ENCODE measurements around the gene ANKRD2. TPM values are rescaled to one million over a fixed set of nuclear protein-coding genes. Genes with fewer than 3 reads are reported as not detected.
A peak's percentile ranks its signal among the peaks of the same experiment; 100 is the strongest.
"Not testable (repeated sequence)": the region's sequence is repeated elsewhere in the genome, so short reads cannot be mapped to it uniquely, and the experiment has no call there.

Gene ANKRD2, protein sequence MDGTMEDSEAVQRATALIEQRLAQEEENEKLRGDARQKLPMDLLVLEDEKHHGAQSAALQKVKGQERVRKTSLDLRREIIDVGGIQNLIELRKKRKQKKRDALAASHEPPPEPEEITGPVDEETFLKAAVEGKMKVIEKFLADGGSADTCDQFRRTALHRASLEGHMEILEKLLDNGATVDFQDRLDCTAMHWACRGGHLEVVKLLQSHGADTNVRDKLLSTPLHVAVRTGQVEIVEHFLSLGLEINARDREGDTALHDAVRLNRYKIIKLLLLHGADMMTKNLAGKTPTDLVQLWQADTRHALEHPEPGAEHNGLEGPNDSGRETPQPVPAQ
- not detected in 2 replicates for total RNA-seq (2014; rRNA removed; shearing (Covaris generic); ENCODE audit: low replicate concordance)

DNA sequence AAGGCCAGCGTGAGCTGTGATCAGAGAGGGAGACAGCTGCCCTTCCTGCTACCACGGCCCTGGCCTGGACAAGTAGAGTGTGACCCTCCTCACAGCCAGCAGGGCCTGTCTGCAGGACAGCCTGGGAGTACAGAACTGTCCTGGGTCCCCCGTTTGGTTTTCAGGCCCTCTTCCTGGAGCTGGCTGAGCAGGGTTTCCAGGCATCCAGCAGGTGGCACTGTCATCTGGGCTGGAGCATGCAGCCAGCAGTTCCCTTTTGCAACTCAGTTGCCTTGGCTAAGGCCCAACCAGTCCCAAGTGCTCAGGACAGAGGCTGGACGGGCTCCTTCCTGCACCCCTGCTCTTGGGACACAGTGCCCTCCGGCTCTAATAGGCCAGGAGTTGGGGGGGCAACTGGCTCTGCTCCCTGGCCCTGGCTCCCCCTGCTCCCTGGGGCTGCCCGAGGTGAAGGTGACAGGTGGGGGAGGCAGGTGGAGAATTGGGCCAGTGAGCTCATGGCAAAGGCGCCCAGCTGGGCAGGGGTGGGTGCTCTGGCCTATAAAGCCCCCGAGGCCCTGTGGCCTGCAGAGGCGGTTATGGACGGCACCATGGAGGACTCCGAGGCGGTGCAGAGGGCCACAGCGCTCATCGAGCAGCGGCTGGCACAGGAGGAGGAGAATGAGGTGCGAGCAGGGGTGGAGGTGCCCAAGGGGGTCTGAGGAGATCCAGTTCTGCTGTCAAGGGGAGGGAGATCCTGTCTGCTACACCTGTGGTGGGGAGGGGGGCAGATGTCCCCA lies at the start of gene ANKRD2:
TSS of gene ANKRD2 (plus strand) at position 566 of the 776 bp plus-strand sequence. CDS start at position 576, 10 bp downstream.
- DNase-seq: peak; percentile 63
- no peak within 1 kb of the TSS for H3K4me3 ChIP-seq
- H3K9me3 ChIP-seq: no peaks in the 10 kb centered on the region
- H3K36me3 ChIP-seq: no peaks in the 10 kb centered on the region
- H3K27me3 ChIP-seq: no peaks in the 10 kb centered on the region

DNA sequence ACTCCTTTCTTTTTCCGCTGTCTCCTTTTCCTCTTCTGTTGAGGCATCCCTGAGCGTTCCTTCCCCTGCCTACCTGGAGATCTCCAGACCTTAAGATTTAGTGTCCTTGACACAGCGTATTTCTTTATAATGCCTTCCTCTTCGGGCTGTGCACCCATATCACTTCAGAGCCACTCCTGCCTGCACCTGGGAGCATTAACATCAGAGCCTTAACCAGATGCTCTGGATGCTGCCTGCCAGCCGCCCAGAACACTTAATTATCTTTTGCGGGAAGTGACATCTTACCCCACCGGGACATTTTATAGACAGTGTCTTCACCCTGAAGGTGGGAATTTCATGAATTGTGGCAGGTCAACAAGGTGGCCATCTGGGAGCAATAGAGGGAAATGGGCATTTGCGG lies 49.6 kb upstream of the ANKRD2 start:
- Histone ChIP-seq H3K4me3 (no peak overlapping the region), H3K27me3 (no peaks in the 10 kb centered on the region), H3K36me3 (no peaks in the 10 kb centered on the region), H3K9me3 (no peaks in the 10 kb centered on the region)
- DNase-seq: no peak

DNA sequence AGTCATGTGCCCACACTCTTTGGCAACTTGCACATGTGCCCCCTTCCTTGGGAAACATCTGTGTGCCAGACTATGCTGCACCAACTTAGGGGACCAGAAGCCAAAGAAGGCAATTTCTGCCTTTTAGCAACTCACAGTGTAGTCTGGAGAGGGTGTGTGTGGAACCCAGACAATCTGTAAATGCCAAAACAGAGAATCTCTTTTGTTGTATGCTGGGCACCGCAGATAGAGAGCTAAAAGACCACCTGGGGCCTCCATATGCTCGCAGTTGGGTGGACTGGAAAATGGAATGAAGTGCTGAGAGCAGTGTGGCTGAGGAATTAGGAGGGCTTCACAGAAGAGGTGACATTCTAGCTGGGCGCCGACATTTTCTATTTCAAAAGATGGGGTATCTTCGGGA lies 47.5 kb upstream of the ANKRD2 start:
- H3K4me3 ChIP-seq: no peak overlapping the region
- H3K27me3 ChIP-seq: no peaks in the 10 kb centered on the region
- H3K36me3 ChIP-seq: no peaks in the 10 kb centered on the region
- H3K9me3 ChIP-seq: no peaks in the 10 kb centered on the region
- DNase-seq: no peak

DNA sequence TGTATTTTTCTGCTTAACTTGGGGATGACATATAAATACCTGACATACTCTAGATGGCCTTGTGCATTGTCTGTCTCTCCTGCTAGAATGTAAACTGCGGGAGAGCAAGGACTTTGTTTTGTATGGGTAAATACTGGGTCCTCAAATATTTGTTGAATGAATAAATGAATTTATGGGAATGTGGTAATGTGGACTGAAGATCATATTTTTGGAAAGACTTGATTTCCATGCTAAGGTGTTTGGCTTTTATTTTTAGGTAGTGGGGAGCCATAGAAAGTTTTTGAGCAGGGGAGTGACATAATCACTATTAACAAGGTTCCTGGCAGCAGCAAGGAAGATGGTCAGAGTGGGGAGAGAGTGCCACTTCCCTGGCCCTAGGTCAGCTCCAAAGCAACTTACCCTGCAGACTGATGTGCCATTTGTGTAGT lies 46.9 kb upstream of the ANKRD2 start:
- H3K36me3 ChIP-seq: no peaks in the 10 kb centered on the region
- no peak overlapping the region for H3K4me3 ChIP-seq
- no peak for DNase-seq
- H3K27me3 ChIP-seq: no peaks in the 10 kb centered on the region
- no peaks in the 10 kb centered on the region for H3K9me3 ChIP-seq

DNA sequence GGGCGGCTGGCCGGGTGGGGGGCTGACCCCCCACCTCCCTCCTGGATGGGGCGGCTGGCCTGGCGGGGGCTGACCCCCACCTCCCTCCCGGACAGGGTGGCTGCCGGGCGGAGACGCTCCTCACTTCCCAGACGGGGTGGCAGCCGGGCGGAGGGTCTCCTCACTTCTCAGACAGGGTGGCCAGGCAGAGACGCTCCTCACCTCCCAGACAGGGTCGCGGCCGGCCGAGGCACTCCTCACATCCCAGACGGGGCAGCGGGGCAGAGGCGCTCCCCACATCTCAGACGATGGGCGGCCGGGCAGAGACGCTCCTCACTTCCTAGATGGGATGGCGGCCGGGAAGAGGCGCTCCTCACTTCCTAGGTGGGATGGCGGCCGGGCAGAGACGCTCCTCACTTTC lies 43.7 kb upstream of the ANKRD2 start:
- not testable (repeated sequence) for H3K9me3 ChIP-seq

DNA sequence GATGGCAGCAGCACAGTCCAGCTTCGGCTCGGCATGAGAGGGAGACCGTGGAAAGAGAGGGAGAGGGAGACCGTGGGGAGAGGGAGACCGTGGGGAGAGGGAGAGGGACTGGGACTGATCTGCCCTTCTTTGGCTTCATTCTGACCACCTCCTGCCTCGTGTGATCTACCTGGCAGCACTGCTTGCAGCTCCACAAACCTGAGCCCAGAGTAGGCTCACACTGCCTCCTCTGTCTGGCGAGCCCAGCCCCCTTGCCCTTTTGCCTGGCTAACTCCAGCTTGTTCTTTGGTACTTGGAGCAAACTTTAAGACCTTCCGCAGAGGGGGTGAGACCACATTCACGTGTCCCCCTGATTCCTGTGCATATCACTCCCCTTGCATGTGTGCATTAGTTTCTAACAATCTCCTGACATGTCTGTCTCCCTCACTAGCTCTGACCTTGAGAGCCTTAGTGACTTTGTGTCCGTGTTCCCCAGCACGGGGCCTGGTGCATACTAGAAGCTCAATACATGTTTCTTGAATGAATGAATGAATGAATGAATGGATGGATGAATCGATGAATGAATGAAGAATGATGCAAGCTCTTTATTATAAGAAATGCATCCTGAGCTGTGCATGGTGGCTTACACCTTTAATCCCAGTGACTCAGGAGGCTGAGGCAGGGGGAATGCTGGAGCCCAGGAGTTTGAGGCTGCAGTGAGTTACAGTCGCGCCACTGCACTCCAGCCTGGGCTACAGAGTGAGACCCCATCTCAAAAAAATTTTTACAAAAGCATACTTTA lies 42.7 kb upstream of the ANKRD2 start:
- H3K36me3 ChIP-seq: no peaks in the 10 kb centered on the region
- no peaks in the 10 kb centered on the region for H3K9me3 ChIP-seq
- no peak for DNase-seq
- no peaks in the 10 kb centered on the region for H3K27me3 ChIP-seq
- no peak overlapping the region for H3K4me3 ChIP-seq

More for the DNA sequence above, 43.7 kb upstream of the ANKRD2 start:
- H3K36me3 ChIP-seq, DNase-seq, H3K27me3 ChIP-seq, H3K4me3 ChIP-seq: not testable (repeated sequence)

DNA sequence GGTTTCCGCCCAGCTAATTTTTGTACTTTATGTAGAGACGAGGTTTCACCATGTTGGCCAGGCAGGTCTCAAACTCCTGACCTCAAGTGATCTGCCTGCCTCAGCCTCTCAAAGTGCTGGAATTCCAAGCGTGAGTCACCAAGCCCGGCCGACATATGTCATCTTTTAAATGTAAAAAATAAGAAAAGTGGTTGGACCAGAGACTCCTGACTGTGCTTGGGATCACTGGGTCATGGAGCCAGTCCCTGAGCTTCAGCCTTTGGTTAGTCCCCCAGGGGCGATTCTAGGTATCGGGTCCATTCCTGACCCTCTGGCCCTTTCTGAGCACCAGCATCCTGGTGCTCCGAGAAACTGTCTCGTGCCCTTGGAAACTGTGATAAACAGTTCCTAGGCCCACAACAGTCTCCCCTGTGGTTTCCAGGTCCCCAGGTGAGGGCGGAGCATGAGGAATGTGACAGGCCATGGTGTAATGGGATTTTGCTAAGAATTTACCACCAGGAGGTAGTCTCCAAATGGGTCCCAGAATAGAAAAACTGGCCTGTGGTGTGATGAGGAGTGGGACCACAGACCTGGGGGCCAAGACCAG lies 41.1 kb upstream of the ANKRD2 start:
- H3K27me3 ChIP-seq: no peaks in the 10 kb centered on the region
- no peaks in the 10 kb centered on the region for H3K36me3 ChIP-seq
- no peak overlapping the region for H3K4me3 ChIP-seq
- H3K9me3 ChIP-seq: no peaks in the 10 kb centered on the region
- DNase-seq: peak; percentile 23

DNA sequence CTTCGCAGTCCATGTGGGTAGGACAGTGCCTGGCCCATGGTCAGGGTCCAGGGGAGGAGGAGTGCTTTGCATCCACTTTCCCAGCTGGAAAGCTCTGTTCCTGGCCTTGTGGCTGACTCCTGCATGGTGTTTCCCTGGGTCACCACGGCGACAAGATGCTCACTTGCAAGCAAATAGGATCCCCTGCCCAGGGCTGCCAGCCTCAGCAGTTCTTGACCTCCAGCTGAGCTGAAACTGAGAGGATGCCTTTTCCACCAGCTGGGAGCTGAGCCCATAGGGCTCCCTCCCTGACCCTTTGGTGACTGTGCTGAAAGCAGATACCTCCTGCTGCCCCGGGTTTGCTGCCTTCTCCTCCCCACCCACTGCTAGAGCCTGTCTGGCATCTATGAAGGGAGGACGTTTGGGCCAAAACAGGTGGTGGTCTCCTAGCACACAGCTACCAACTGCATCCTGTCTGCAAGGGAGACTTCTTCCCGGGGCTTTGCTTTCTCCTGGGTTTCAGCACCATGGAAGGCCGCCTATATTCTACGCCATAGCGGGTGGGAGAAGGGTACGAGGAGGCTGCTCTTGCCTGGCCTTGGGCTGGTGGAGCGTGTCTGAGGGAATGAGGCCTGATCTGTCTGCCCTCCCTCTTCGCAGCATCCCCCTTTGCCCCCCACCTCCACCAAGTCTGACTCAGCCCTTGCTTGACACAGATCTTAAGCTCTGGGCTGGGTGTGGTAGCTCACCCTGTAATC lies 39.5 kb upstream of the ANKRD2 start:
- H3K36me3 ChIP-seq: no peaks in the 10 kb centered on the region
- DNase-seq: peak; percentile 59
- H3K9me3 ChIP-seq: no peaks in the 10 kb centered on the region
- no peak overlapping the region for H3K4me3 ChIP-seq
- no peaks in the 10 kb centered on the region for H3K27me3 ChIP-seq

DNA sequence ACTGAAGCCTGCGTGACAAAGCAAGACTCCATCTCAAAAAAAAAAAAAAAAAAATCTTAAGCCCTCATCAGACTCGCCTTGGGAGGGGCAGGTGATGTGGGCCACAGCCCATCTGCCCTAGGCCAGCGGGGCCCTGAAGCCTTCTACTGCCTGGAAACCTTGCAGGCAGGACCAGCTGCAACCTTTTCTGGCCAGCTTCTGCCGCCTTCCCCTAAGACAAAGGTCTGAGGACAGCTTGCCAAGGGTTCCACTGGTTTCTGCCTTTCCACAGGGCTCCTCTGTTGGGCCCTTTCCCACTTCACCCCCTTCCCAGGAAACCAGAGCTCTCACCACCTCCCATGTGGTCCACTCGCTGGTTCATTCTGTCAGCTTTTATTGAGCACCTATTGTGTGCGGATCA lies 38.7 kb upstream of the ANKRD2 start:
- Histone ChIP-seq H3K4me3 (no peak overlapping the region), H3K9me3 (no peaks in the 10 kb centered on the region), H3K36me3 (no peaks in the 10 kb centered on the region), H3K27me3 (no peaks in the 10 kb centered on the region)
- DNase-seq: no peak

DNA sequence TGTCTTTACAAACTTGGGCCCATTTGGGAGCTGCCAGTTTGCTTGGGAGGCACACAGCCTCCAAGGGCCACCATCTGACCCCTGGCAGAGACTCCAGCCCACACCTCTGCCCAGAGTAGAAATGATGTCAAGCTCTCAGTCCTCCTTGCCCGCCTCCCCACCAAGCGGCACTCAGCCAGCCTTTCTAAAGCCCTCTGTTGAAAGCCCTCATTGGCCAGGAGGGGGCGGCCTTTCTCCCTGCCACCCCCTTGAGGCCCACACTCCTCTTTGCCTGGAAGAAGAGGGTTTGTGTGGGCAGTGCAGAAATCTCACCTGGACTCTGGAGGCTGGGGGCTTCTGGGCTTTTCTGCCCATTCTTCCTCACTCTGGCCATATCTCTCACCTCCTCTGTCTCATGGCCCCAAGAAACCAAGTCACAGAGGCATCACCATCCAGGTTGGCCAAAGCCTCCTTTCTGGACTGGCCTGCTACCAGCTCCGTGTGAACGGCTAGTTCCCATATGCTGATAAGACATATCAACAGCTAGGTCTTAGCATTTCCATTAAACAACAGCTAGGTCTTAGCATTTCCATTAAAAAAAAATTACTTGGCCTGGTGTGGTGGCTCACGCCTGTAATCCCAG lies 37.7 kb upstream of the ANKRD2 start:
- H3K4me3 ChIP-seq: no peak overlapping the region
- peak; percentile 40 for DNase-seq
- H3K36me3 ChIP-seq: no peaks in the 10 kb centered on the region
- H3K27me3 ChIP-seq: no peaks in the 10 kb centered on the region
- no peaks in the 10 kb centered on the region for H3K9me3 ChIP-seq

DNA sequence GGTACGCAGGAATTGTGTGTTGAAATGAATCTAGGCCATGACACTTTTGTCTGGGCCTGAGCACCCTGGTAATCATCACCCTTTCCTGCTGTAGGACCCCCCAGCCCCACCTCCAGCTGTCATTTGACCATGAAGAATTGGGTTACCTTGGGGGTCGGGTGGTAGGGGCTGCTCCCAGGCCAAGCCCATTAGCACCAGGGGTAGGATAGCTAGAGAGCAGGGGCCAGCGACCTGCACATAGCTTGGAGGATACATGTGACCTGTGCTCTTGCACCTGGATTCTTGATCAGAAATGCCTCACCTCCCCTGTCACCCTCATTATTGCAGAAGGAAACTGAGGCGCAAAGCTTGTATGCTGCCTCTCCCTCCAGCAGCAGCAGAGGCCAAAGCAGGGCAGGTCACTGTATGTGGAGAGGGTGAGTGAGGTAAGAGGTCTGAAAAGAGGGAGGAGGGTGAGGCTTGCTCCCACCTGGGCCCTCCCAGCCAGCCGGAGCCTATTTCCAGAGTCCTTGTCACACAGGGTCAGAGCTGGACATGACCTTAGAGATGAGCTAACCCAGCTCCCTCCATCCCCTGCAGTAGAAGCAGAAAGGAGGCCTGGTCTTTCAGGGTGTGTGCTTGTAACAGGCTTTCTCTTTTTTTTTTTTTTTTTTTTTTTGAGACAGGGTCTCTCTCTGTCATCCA lies 35.3 kb upstream of the ANKRD2 start:
- no peaks in the 10 kb centered on the region for H3K36me3 ChIP-seq
- H3K27me3 ChIP-seq: no peaks in the 10 kb centered on the region
- no peak overlapping the region for H3K4me3 ChIP-seq
- no peak for DNase-seq
- H3K9me3 ChIP-seq: no peaks in the 10 kb centered on the region

DNA sequence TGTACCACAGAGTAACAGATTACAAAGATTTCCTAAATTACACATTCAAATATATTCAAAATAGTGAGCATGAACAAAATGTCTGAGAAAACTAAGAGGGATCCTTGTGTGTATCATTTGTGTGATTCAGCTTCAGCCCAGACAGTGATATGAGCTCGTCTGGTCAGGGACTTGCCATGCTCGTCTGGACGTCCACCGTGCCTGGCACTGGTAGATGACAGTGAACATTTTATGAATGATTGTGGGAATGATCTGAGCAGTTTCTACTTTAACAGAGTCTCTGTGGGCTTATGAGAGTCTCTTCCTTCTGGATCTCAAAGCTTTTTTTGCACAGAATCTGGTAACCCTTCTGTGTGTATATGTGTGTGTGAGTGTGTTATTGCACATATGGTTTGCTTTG lies 34.2 kb upstream of the ANKRD2 start:
- Histone ChIP-seq H3K36me3 (no peaks in the 10 kb centered on the region), H3K9me3 (no peaks in the 10 kb centered on the region), H3K27me3 (no peaks in the 10 kb centered on the region), H3K4me3 (no peak overlapping the region)
- DNase-seq: no peak

DNA sequence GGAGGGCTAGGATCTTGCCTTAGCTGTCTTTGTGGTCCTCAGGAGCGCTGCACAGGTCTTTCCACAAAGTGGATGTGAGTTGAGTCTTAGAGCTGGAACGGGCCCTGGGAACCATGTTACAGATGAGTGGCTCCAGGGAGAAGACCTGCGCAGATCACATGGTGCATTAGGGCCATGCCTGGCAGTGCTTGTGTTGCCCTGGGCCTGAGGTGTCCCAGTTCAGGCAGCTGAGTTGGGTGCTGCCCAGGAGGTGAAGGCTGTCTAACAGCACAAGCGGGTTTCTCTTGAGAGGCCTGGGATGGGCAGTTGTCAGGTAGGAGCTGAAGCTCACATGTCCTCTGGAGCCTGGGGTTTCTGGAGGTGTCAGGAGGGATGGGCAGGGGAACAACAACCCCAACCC lies 33.7 kb upstream of the ANKRD2 start:
- Histone ChIP-seq H3K27me3 (no peaks in the 10 kb centered on the region), H3K36me3 (no peaks in the 10 kb centered on the region), H3K9me3 (no peaks in the 10 kb centered on the region), H3K4me3 (no peak overlapping the region)
- DNase-seq: no peak

DNA sequence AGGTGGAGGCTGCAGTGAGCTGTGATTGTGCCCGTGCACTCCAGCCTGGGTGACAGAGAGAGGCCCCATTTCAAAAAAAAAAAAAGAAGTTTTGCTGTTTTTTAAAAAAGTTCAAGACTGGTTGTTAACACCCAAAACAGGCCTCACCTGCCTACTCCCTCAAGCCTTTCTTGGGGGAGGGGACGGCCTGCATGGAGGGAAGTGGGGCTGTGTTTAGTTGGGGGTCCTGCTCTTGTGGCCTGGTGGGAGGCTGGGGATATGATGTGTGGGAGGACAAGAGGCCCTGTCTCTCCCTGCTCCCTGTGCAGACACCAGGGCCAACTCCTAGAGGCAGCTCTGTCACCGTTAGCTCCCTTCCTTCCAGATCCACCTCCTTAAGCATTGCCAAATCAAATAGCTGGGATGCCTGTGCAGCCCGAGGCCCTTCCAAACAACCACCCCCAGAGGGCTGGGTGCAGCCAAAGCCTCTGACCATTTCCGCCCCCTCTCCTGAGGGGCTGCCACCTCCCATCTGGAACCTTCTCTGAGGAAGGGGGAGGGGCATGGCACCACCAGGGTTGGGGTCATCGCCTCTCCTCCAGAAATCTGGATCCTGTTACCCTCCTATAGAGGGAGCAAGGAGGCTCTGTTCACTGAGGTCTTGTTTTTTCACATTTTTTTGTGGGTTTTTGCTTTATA lies 32.9 kb upstream of the ANKRD2 start:
- no peak overlapping the region for H3K4me3 ChIP-seq
- no peaks in the 10 kb centered on the region for H3K9me3 ChIP-seq
- peak; percentile 80 for DNase-seq
- H3K27me3 ChIP-seq: no peaks in the 10 kb centered on the region
- no peaks in the 10 kb centered on the region for H3K36me3 ChIP-seq
